Right lobe of liver (tissue), 4 donors: ENCODE results near the gene SIK3.

Source experiments
- CTCF ChIP-seq, 4 donors: fragments of 200-600 bp in 3 of 4; fragments of 450-650 bp in 1 of 4; IDR thresholded peaks; one replicate each; pipeline versions ENCODE4 v1.5.1 to v1.8.0; 2016 to 2022; ENCODE audit warnings: antibody characterized with exemption in 4 of 4, mild to moderate bottlenecking in 2 of 4
- POLR2A ChIP-seq: fragments of 450-650 bp; IDR thresholded peaks from one replicate; pipeline ENCODE4 v1.6.1; 2017; ENCODE audit warnings: antibody characterized with exemption, mild to moderate bottlenecking
- donor health status: DM: no; HTN: no; CAD: no.
- donor health status: DM: no; HTN: no; CAD: no.
- donor health status: DM: no; HTN: yes; CAD: no.

- TF ChIP-seq CTCF (IDR thresholded peaks at IDR 0.05) (no peak), POLR2A (no peak)
Measured at GRCh38 chr11:116950210-116950609, 148.0 kb downstream of the SIK3 start.
